ENCODE data around the gene THG1L.

GRCh38 chr5:157745041-157745456, 13.8 kb downstream of the THG1L start:
- TF ChIP-seq, protein P1, sequence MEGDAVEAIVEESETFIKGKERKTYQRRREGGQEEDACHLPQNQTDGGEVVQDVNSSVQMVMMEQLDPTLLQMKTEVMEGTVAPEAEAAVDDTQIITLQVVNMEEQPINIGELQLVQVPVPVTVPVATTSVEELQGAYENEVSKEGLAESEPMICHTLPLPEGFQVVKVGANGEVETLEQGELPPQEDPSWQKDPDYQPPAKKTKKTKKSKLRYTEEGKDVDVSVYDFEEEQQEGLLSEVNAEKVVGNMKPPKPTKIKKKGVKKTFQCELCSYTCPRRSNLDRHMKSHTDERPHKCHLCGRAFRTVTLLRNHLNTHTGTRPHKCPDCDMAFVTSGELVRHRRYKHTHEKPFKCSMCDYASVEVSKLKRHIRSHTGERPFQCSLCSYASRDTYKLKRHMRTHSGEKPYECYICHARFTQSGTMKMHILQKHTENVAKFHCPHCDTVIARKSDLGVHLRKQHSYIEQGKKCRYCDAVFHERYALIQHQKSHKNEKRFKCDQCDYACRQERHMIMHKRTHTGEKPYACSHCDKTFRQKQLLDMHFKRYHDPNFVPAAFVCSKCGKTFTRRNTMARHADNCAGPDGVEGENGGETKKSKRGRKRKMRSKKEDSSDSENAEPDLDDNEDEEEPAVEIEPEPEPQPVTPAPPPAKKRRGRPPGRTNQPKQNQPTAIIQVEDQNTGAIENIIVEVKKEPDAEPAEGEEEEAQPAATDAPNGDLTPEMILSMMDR (CRISPR knock-in tag; IDR thresholded peaks at IDR 0.05) = no peak
- no peak for TF ChIP-seq ZNF589 (CRISPR knock-in tag; conservative IDR thresholded peaks at IDR 0.05)
- TF ChIP-seq ZNF3 (CRISPR knock-in tag; IDR thresholded peaks at IDR 0.05) = no peak
- no peak for TF ChIP-seq YY1 (IDR thresholded peaks at IDR 0.05; ENCODE audit: insufficient read depth, insufficient replicate concordance, low read depth, low read length)
- TF ChIP-seq DNMT1 (CRISPR knock-in tag; IDR thresholded peaks at IDR 0.05) = no peak
- no peak for TF ChIP-seq E2F5 (CRISPR knock-in tag; conservative IDR thresholded peaks at IDR 0.05)
- TF ChIP-seq, protein P2, sequence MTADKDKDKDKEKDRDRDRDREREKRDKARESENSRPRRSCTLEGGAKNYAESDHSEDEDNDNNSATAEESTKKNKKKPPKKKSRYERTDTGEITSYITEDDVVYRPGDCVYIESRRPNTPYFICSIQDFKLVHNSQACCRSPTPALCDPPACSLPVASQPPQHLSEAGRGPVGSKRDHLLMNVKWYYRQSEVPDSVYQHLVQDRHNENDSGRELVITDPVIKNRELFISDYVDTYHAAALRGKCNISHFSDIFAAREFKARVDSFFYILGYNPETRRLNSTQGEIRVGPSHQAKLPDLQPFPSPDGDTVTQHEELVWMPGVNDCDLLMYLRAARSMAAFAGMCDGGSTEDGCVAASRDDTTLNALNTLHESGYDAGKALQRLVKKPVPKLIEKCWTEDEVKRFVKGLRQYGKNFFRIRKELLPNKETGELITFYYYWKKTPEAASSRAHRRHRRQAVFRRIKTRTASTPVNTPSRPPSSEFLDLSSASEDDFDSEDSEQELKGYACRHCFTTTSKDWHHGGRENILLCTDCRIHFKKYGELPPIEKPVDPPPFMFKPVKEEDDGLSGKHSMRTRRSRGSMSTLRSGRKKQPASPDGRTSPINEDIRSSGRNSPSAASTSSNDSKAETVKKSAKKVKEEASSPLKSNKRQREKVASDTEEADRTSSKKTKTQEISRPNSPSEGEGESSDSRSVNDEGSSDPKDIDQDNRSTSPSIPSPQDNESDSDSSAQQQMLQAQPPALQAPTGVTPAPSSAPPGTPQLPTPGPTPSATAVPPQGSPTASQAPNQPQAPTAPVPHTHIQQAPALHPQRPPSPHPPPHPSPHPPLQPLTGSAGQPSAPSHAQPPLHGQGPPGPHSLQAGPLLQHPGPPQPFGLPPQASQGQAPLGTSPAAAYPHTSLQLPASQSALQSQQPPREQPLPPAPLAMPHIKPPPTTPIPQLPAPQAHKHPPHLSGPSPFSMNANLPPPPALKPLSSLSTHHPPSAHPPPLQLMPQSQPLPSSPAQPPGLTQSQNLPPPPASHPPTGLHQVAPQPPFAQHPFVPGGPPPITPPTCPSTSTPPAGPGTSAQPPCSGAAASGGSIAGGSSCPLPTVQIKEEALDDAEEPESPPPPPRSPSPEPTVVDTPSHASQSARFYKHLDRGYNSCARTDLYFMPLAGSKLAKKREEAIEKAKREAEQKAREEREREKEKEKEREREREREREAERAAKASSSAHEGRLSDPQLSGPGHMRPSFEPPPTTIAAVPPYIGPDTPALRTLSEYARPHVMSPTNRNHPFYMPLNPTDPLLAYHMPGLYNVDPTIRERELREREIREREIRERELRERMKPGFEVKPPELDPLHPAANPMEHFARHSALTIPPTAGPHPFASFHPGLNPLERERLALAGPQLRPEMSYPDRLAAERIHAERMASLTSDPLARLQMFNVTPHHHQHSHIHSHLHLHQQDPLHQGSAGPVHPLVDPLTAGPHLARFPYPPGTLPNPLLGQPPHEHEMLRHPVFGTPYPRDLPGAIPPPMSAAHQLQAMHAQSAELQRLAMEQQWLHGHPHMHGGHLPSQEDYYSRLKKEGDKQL (CRISPR knock-in tag; IDR thresholded peaks at IDR 0.05; ENCODE audit: low read depth) = no peak
- no peak for TF ChIP-seq SUZ12 (IDR thresholded peaks at IDR 0.05; ENCODE audit: low read depth, low read length)
- no peak for TF ChIP-seq DPF2 (CRISPR knock-in tag; IDR thresholded peaks at IDR 0.05; ENCODE audit: borderline replicate concordance, low read depth)

Measured in HepG2 (cell line).